Measurements from ENCODE around the gene ARHGAP1.

Gene ARHGAP1

GRCh38 chr11:46692450-46692849, 8.0 kb downstream of the ARHGAP1 start:
- no peak for DNase-seq

DNA sequence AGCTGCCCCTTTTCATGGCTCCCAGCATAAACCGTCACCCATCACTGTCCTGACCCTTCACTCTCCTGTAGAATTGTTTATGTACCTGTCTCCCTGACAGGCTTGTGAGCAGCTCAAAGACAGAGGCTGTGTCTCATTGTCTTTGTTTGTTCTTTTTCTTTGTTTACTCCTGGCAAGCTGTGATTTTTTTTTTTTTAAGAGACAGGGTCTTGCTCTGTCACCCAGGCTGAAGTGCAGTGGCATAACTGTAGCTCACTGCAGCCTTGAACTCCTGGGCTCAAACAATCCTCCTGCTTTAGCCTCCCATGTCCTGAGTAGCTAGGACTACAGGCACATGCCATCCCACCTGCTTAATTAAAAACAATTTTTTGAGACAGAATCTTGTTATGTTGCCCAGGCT, 9.7 kb downstream of the ARHGAP1 start:
- no peak for DNase-seq

- no peak for DNase-seq
These were observed 13.3 kb downstream of the ARHGAP1 start for GRCh38 chr11:46686886-46687795.

GRCh38 chr11:46684367-46684766, 16.1 kb downstream of the ARHGAP1 start:
- no peak for DNase-seq

- DNase-seq: no peak
These were observed 17.4 kb downstream of the ARHGAP1 start for GRCh38 chr11:46682773-46683752.

DNA sequence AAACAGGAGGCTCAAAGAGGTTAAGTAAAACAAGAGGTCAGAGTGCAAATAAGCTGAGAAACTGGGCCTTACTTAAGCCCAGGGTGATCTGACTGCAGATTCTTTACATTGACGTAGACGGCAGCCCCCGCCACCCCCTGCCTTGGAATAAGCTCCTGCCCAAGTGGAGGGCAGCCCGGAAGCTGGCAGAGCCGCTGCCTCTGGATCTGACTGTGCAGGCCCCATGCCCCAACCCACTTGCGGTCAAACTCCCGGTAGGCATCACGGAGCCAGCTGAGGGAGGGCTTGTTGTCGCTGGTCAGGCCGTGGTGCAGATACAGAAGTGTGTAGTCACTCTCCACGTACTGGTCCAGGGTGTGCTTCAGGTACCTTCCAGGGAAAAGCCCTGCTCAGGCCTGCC, 18.6 kb downstream of the ARHGAP1 start:
- no peak for DNase-seq

DNA sequence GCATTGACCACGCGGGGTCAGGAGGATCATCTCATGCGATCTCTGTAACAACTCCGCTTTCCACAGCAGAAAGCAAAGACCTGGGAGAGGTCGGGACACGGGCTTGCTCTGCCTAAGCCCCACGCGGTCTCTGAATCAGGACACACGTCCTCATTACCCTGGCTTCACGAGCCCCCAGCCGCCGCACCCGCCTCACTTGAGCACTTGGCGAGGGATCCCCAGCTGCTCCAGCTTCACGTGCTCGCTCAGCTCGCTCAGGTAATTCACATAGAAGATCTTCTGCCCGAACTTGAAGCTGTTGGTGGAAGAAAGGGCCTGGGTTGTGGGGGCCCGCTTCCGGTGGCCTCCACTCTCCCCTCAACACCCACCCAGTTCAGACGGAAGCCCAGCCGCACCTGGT, 19.6 kb downstream of the ARHGAP1 start:
- DNase-seq: no peak

- no peak for DNase-seq
These were observed 20.2 kb downstream of the ARHGAP1 start for GRCh38 chr11:46680164-46680760.

DNA sequence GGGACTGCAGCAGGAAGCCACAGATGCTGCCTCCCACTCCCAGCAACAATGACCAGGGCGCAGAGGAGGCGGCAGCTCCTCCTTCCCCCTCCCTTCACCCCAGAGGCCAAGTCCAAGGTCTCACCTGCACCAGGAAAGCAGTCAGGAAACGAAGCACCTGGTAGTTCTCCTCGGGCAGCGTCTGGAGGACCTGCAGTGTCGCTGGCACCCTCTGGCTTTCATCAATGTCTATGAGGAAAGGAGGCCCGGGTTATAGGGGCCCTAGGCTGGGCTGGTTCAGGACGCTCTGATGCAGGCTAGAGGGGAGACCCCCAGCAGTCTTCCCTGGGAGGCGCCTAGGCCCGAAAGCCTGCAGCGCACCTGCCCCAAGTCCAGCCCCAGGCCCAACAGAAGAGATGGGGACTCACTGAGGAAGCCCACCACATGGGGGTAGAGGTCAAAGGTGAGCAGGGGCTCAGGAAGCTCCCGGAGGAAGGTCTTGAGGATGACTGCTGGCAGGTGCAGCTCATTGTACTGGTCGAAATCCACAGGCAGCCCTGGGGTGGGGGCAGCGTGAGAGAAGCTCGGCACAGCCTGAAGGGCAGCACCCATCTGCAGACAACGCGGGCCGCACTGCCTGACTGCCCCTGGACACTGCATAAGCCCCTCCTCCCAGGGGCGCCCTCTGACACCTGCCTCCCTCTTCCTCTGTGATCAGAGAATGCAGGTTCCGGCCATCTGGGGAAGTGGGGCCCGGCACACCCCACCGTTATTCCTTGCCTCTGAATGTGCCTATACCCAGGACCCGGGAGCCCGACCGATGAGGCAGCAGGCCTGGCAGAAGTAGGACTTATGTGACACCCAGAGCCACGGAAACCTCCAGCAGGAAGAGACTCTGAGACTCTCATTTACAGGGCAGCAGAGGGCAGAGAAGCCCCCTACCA, 20.9 kb downstream of the ARHGAP1 start:
- DNase-seq: no peak

- no peak for DNase-seq
These were observed 21.7 kb downstream of the ARHGAP1 start for GRCh38 chr11:46678741-46679130.

- DNase-seq: no peak
These were observed 22.3 kb downstream of the ARHGAP1 start for GRCh38 chr11:46677991-46678740.

DNA sequence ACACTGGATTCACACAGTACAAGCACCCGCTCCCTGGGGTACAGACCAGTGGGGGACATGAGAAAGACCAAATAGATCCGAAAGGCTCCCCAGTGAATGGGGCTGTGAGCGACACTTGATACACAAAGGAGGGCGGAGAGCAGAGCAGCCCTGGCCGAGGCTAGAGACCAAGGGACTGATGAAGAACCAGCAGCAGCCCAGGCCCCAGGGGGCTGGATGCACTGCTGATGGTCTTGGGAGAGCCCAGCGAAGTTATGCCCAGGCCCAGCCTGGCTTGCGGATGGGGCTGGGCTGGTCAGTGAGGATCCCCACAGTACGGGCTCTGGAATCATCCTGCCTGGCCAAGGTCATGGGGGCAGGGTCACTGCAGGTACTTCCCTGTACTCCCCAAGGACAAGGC, 23.2 kb downstream of the ARHGAP1 start:
- no peak for DNase-seq

DNA sequence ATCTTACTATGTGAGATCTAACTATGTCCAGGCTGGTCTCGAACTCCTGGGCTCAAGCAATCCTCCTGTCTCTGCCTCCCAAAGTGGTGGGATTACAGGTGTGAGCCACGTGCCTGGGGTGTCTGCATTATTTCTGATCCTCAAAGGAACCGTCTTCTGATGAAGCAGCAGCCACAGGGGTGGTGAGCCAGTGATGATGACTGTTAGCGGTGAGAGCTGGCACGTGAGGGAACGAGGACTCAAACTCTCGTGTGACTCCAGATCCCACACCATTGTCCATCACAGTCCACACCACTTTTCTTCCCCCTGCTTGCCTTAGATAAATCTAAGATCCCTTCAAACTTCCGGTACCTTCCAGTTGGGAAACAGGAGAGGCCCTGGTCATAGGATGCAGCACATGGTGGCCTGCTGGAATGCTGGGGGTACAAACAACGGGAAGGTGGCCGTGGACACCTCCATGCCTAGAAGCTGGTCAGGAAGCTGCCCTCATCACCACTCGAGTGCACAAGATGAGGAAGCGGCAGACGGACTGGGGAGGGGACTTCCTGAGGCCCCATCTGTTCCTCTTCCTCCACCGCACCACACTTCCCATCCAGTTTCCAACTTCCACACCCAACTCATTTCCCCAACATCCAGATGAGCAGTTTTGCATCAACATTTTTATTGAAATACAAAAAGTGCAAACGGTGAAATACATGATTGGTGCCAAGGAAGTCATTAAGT, 23.8 kb downstream of the ARHGAP1 start:
- DNase-seq: no peak

GRCh38 chr11:46675949-46676348, 24.5 kb downstream of the ARHGAP1 start:
- DNase-seq: no peak

DNA sequence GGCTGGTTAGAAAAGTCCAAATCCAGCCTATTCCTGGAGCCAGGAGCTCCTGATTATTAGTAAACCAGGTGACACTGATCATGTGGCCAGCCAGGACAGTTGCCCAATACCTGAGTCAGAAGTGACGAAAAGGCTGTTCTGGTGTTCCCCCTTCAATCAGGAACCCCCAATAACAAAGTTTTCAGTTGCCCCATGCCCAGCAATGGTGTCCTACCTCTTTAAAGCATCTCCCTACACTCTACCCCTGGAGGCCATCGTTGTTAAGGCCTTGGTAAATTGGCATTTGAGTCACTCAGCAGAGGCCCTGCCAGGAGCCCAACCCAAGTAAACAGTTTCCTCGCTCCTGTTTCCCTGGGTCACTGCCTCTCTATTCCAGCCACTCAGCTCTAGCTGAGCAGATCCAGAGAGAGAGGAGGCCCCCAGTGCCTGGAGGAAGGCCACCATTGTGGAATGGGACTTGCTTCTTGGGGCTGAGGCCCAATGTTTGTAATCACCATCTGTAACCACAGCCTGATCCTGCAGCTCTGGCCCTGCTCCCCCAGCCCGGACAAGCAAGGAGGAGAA, 25.0 kb downstream of the ARHGAP1 start:
- DNase-seq: no peak

GRCh38 chr11:46674463-46675287, 25.7 kb downstream of the ARHGAP1 start:
- no peak for DNase-seq

- no peak for DNase-seq
These were observed 26.5 kb downstream of the ARHGAP1 start for GRCh38 chr11:46673713-46674462.

GRCh38 chr11:46672381-46672839, 28.0 kb downstream of the ARHGAP1 start:
- no peak for DNase-seq

DNA sequence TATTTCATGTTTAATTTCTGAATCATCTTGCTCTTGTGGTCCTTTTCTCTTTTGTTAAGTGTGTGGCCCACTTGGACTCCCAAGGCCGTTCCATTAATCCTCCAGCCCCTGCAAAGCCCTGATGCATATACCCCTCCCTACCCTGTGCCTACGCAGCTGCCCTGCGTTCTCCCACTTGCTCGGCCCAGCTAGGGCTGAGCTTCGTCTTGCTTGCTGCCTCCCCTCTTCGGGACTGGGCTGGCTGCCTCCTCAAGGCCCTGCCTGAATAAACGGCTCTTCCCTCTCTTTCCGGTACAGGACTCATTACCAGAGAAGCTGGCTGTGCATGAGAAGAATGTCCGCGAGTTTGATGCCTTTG, 28.5 kb downstream of the ARHGAP1 start:
- no peak for DNase-seq

Data from activated T-cell treated with anti-CD3 and anti-CD28 coated beads, Interleukin-2, amount 50 U/mL, for 48 hours (primary cell).